Smooth muscle cell (in vitro differentiated cells): ENCODE measurements around the gene TMPRSS3. TPM values are rescaled to one million over a fixed set of nuclear protein-coding genes. Genes with fewer than 3 reads are reported as not detected.

Experiments
- DNase-seq: peaks from one replicate; lab custom pipeline; 2025; ENCODE audit not compliant: unreplicated experiment; lab: John Stamatoyannopoulos, UW
- H2AFZ ChIP-seq: fragments of 200-600 bp; sonication (generic); 2 replicates; pipeline ENCODE4 v1.6.0; 2016; ENCODE audit warnings: antibody characterized with exemption, low read depth, mild to moderate bottlenecking
- H3F3A ChIP-seq: fragments of 200-600 bp; sonication (generic); 2 replicates; pipeline ENCODE4 v1.6.0; 2017; ENCODE audit warnings: antibody characterized with exemption, low read depth
- H3K27ac ChIP-seq: fragments of 200-600 bp; sonication (generic); 2 replicates; pipeline ENCODE4 v1.5.1; 2016; ENCODE audit warnings: low read depth, mild to moderate bottlenecking
- H3K27me3 ChIP-seq: fragments of 200-600 bp; sonication (generic); 2 replicates; pipeline ENCODE4 v1.6.1; 2016; ENCODE audit warnings: low read depth, mild to moderate bottlenecking
- H3K36me3 ChIP-seq: fragments of 200-600 bp; sonication (generic); 2 replicates; pipeline ENCODE4 v1.5.1; 2016; ENCODE audit warnings: low read depth
- H3K4me1 ChIP-seq: fragments of 200-600 bp; sonication (generic); 2 replicates; pipeline ENCODE4 v1.5.1; 2016; ENCODE audit warnings: low read depth
- H3K4me2 ChIP-seq: fragments of 200-600 bp; sonication (generic); 2 replicates; pipeline ENCODE4 v1.6.0; 2016; ENCODE audit warnings: mild to moderate bottlenecking
- H3K4me3 ChIP-seq: fragments of 200-600 bp; sonication (generic); 2 replicates; pipeline ENCODE4 v1.5.1; 2016; ENCODE audit warnings: mild to moderate bottlenecking
- H3K79me2 ChIP-seq: fragments of 200-600 bp; sonication (generic); 2 replicates; pipeline ENCODE4 v1.6.0; 2016; ENCODE audit warnings: low read depth, mild to moderate bottlenecking
- H3K9ac ChIP-seq: fragments of 200-600 bp; sonication (generic); 2 replicates; pipeline ENCODE4 v1.6.0; 2016; ENCODE audit warnings: low read depth
- H3K9me3 ChIP-seq: fragments of 200-600 bp; sonication (generic); replicated peaks from 2 replicates; pipeline ENCODE4 v1.5.1; 2016; ENCODE audit warnings: low read depth
- H4K20me1 ChIP-seq: fragments of 200-600 bp; sonication (generic); 2 replicates; pipeline ENCODE4 v1.6.0; 2016; ENCODE audit warnings: low read depth
- WGBS: methylation state at CpG from one replicate; pipeline ENCODE4 v1.1.7; 2016; ENCODE audit warnings: low lambda C conversion rate; 5-methylcytosine and 5-hydroxymethylcytosine counted together
- polyA plus RNA-seq: library from polyadenylated mRNA; unstranded; fragments of >200 nt; fragmentation: Nextera tagmentation; extraction: Ambion mirVana; gene quantifications from 2 replicates; pipeline ENCODE4 v1.2.1, GENCODE V29; 2016
- total RNA-seq: library from RNA; depleted of rRNA; stranded (reverse); fragments of >200 nt; gene quantifications from 2 replicates; pipeline ENCODE4 v1.2.3, GENCODE V29; 2014
- TF ChIP-seq, protein P1 (sequence below): fragments of 200-600 bp; sonication (generic); IDR thresholded peaks from 2 replicates; pipeline ENCODE4 v1.5.1; 2017; ENCODE audit warnings: borderline replicate concordance, mild to moderate bottlenecking, antibody characterized with exemption; ENCODE audit not compliant: insufficient read depth, poor library complexity, severe bottlenecking

Gene TMPRSS3
- total and polyA plus RNA-seq, 2 experiments from 2014 or later = not detected

DNA sequence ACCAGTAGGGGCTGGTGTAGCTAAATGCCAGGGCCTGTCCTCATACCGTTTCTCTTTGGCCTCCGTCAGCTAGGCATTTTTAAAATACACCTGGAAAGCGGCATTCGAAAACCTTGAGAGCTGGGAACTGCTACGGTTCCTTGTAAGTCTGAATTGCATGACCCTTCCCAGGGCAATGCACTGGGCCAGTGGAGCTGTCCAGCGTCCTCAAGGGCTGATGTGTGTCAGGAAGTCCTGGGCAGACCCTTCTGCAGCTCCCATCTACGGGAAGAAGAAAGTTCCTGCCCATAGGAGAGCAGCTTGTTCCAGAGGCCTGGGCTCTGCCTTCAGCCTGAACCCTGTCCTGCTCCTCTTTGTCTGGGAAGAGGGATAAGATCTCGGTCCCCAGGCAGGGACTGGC lies 41.9 kb upstream of the TMPRSS3 start:
- 62% methylated on average over 8 of the region's 8 CpGs for WGBS
- H3K79me2 ChIP-seq = no peaks in the 10 kb centered on the region
- DNase-seq = no peak
- H3K4me3 ChIP-seq = no peak overlapping the region
- H3F3A ChIP-seq = no peaks in the 10 kb centered on the region
- H3K9me3 ChIP-seq = no peaks in the 10 kb centered on the region
- no peak overlapping the region for H2AFZ ChIP-seq
- H3K4me1 ChIP-seq = no peaks in the 10 kb centered on the region
- no peak overlapping the region for H3K9ac ChIP-seq
- H3K27me3 ChIP-seq = peaks cover 3% of the 10 kb centered on the region
- TF ChIP-seq, protein P1, sequence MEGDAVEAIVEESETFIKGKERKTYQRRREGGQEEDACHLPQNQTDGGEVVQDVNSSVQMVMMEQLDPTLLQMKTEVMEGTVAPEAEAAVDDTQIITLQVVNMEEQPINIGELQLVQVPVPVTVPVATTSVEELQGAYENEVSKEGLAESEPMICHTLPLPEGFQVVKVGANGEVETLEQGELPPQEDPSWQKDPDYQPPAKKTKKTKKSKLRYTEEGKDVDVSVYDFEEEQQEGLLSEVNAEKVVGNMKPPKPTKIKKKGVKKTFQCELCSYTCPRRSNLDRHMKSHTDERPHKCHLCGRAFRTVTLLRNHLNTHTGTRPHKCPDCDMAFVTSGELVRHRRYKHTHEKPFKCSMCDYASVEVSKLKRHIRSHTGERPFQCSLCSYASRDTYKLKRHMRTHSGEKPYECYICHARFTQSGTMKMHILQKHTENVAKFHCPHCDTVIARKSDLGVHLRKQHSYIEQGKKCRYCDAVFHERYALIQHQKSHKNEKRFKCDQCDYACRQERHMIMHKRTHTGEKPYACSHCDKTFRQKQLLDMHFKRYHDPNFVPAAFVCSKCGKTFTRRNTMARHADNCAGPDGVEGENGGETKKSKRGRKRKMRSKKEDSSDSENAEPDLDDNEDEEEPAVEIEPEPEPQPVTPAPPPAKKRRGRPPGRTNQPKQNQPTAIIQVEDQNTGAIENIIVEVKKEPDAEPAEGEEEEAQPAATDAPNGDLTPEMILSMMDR = no peak
- H3K4me2 ChIP-seq = no peak overlapping the region
- H3K27ac ChIP-seq = no peak overlapping the region
- no peaks in the 10 kb centered on the region for H4K20me1 ChIP-seq
- no peaks in the 10 kb centered on the region for H3K36me3 ChIP-seq

DNA sequence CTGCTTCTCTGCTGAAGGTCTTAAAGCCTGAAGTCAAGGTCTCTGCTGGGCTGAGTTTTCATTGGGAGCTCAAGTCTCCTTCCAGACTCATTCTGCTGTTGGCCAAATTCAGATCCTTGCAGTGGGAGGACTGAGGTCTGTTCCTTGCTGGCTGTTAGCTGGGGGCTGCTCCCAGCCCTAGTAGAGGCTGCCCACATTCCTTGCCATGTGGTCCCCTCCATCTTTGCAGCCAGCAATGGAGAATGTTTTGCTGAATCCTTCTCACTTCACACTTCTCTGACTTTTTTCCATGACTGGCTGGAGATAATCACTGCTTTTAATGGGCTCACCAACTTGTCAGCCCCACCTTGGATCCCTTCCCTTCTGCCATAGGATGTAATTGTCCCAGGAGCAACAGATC lies 41.1 kb upstream of the TMPRSS3 start:
- no peaks in the 10 kb centered on the region for H4K20me1 ChIP-seq

DNA sequence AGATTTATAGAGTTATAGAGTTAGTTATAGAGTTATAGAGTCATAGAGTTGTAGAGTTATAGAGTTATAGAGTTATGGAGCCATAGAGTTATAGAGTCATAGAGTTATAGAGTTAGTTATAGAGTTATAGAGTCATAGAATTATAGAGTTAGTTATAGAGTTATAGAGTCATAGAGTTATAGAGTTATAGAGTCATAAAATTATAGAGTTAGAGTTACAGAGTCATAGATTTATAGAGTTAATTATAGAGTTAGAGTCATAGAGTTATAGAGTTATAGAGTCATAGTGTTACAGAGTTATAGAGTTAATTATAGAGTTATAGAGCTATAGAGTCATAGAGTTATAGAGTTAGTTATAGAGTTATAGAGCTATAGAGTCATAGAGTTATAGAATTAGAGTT lies 40.0 kb upstream of the TMPRSS3 start:
- H3K27ac ChIP-seq = no peak overlapping the region
- no peak for DNase-seq
- TF ChIP-seq, protein P1 = no peak
- no peaks in the 10 kb centered on the region for H3K36me3 ChIP-seq
- no peak overlapping the region for H3K4me2 ChIP-seq
- H3K4me1 ChIP-seq = no peaks in the 10 kb centered on the region
- no peaks in the 10 kb centered on the region for H3K9me3 ChIP-seq
- H3K79me2 ChIP-seq = no peaks in the 10 kb centered on the region
- no peak overlapping the region for H2AFZ ChIP-seq
- H3K27me3 ChIP-seq = no peaks in the 10 kb centered on the region
- no peaks in the 10 kb centered on the region for H3F3A ChIP-seq
- H4K20me1 ChIP-seq = no peaks in the 10 kb centered on the region
- no peak overlapping the region for H3K4me3 ChIP-seq
- H3K9ac ChIP-seq = no peak overlapping the region

More for the DNA sequence above, 41.1 kb upstream of the TMPRSS3 start:
- H3K27me3 ChIP-seq = no peaks in the 10 kb centered on the region
- no peak overlapping the region for H2AFZ ChIP-seq
- H3K36me3 ChIP-seq = no peaks in the 10 kb centered on the region
- no peaks in the 10 kb centered on the region for H3K79me2 ChIP-seq
- no peak overlapping the region for H3K9ac ChIP-seq
- no peak for DNase-seq
- H3K4me2 ChIP-seq = no peak overlapping the region
- no peak overlapping the region for H3K4me3 ChIP-seq
- no peaks in the 10 kb centered on the region for H3K4me1 ChIP-seq
- no peaks in the 10 kb centered on the region for H3F3A ChIP-seq
- TF ChIP-seq, protein P1 = no peak
- H3K27ac ChIP-seq = no peak overlapping the region
- H3K9me3 ChIP-seq = no peaks in the 10 kb centered on the region

DNA sequence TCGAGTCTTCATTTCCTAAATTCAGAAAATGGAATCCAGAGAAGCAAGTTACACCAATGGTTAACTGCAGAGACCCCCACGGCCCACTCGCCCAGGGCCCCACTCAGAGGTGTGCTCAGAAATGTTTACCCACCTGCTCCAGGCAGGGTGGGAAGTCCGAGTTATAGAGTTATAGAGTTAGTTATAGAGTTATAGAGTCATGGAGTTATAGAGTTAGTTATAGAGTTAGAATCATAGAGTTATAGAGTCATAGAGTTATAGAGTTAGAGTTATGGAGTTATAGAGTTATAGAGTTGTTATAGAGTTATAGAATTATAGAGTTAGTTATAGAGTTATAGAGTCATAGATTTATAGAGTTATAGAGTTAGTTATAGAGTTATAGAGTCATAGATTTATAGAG lies 39.5 kb upstream of the TMPRSS3 start:
- DNase-seq = no peak
- H3K27ac ChIP-seq = no peak overlapping the region
- no peak overlapping the region for H3K4me3 ChIP-seq
- TF ChIP-seq, protein P1 = no peak
- H3K9me3 ChIP-seq = no peaks in the 10 kb centered on the region
- H3K36me3 ChIP-seq = no peaks in the 10 kb centered on the region
- H3K9ac ChIP-seq = no peak overlapping the region
- H3K4me2 ChIP-seq = no peak overlapping the region
- H4K20me1 ChIP-seq = no peaks in the 10 kb centered on the region
- H2AFZ ChIP-seq = no peak overlapping the region
- no peaks in the 10 kb centered on the region for H3F3A ChIP-seq
- H3K4me1 ChIP-seq = no peaks in the 10 kb centered on the region
- WGBS = 71% methylated on average over 4 of the region's 4 CpGs
- H3K27me3 ChIP-seq = no peaks in the 10 kb centered on the region
- H3K79me2 ChIP-seq = no peaks in the 10 kb centered on the region
